Peyer's patch (tissue), 4 donors: ENCODE results near the gene SLCO4C1.

Experiments used
- CTCF ChIP-seq, 6 experiments: fragments of 450-650 bp in 4 of 6; fragments of 200-600 bp in 2 of 6; sonication (generic) in 1 of 6; IDR thresholded peaks; one replicate each; pipeline ENCODE4 v1.5.1; 2017 to 2019; ENCODE audit warnings: antibody characterized with exemption in 6 of 6, mild to moderate bottlenecking in 3 of 6, moderate library complexity in 1 of 6
- POLR2A ChIP-seq, 2 donors: fragments of 450-650 bp; IDR thresholded peaks; one replicate each; pipeline ENCODE4 v1.5.1; 2017; ENCODE audit warnings: antibody characterized with exemption in 2 of 2, mild to moderate bottlenecking in 2 of 2, moderate library complexity in 2 of 2

DNA sequence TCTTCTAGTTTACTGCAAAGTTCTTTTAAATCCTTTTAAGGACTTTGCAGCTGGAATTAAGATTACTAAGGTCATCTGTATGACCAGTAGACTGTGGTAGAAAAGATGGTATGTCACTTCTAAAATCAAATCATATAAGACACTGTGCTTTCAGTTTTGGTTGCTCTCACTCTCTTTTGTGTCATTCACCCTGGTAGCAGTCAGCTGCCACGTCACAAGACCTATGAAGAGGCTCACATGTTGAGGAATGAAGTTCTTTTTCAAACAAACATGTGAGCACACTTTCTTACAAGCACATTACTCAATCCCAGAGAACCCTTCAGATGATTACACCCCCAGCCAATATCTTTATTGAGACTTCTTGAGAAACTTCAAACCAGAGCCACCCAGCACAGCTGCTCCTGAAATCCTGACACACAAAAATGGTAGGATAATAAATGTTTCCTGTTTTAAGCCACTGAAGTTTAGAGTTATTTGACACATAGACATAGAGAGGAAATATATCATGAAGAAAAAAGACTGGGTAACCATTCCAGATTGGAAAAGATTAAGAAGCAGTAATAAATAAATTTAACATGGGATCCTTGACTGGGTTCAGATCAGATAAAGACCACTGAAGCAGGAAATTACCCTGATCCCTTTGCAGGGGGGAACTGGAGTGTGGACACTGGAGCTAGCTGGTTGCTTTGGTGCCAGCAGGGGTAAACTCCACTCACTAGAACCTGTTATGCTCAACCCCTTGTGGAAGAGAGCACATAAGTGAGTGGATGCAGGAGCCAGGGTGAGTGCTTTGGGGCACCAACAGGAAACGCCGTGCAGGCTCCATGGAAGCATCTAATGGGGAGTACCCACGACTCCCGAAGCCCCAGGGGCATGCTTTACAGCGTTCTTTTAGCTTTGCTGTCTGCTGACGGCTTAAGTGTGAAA, 64.1 kb downstream of the SLCO4C1 start:
- TF ChIP-seq CTCF (IDR thresholded peaks at IDR 0.05) (no peak), POLR2A (IDR thresholded peaks at IDR 0.05) (no peak)
